ENCODE measurements around the gene ORC5.

GRCh38 chr7:104137511-104137910 is 70.3 kb downstream of the ORC5 start:
- TF ChIP-seq FOS (IDR thresholded peaks at IDR 0.05; ENCODE audit: borderline replicate concordance, extremely low read depth, insufficient read length) = no peak
- no peak for TF ChIP-seq E2F8 (IDR thresholded peaks at IDR 0.05; ENCODE audit: low read depth, partially characterized antibody)
- TF ChIP-seq EZH2 (IDR thresholded peaks at IDR 0.05; ENCODE audit: borderline replicate concordance, control insufficient read depth, low read depth, low read length) = no peak
- TF ChIP-seq BHLHE40 (IDR thresholded peaks at IDR 0.05; ENCODE audit: borderline replicate concordance in 1 of 2, low read depth in 2 of 2, low read length in 1 of 2) = no peak
- TF ChIP-seq, protein P1, sequence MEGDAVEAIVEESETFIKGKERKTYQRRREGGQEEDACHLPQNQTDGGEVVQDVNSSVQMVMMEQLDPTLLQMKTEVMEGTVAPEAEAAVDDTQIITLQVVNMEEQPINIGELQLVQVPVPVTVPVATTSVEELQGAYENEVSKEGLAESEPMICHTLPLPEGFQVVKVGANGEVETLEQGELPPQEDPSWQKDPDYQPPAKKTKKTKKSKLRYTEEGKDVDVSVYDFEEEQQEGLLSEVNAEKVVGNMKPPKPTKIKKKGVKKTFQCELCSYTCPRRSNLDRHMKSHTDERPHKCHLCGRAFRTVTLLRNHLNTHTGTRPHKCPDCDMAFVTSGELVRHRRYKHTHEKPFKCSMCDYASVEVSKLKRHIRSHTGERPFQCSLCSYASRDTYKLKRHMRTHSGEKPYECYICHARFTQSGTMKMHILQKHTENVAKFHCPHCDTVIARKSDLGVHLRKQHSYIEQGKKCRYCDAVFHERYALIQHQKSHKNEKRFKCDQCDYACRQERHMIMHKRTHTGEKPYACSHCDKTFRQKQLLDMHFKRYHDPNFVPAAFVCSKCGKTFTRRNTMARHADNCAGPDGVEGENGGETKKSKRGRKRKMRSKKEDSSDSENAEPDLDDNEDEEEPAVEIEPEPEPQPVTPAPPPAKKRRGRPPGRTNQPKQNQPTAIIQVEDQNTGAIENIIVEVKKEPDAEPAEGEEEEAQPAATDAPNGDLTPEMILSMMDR (IDR thresholded peaks at IDR 0.05 in 2 of 3, conservative IDR thresholded peaks at IDR 0.05 in 1 of 3; ENCODE audit: control insufficient read depth in 2 of 3, extremely low read depth in 1 of 3, insufficient read depth in 1 of 3, low read depth in 3 of 3, low read length in 3 of 3) = no peak
- no peak for TF ChIP-seq KAT2A (conservative IDR thresholded peaks at IDR 0.05; ENCODE audit: control insufficient read depth, low read depth, low read length)
- no peak for TF ChIP-seq HCFC1 (IDR thresholded peaks at IDR 0.05; ENCODE audit: low read length)
- no peak for TF ChIP-seq RAD21 (IDR thresholded peaks at IDR 0.05; ENCODE audit: insufficient read depth, low read depth, low read length)
- TF ChIP-seq POLR2AphosphoS5 (IDR thresholded peaks at IDR 0.05; ENCODE audit: low read length) = no peak
- TF ChIP-seq FOXM1 (IDR thresholded peaks at IDR 0.05; ENCODE audit: low read depth, low read length) = no peak
- TF ChIP-seq, protein P2, sequence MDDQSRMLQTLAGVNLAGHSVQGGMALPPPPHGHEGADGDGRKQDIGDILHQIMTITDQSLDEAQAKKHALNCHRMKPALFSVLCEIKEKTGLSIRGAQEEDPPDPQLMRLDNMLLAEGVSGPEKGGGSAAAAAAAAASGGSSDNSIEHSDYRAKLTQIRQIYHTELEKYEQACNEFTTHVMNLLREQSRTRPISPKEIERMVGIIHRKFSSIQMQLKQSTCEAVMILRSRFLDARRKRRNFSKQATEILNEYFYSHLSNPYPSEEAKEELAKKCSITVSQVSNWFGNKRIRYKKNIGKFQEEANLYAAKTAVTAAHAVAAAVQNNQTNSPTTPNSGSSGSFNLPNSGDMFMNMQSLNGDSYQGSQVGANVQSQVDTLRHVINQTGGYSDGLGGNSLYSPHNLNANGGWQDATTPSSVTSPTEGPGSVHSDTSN (IDR thresholded peaks at IDR 0.05; ENCODE audit: insufficient replicate concordance, low read depth, low read length) = no peak
- no peak for TF ChIP-seq ZSCAN29 (IDR thresholded peaks at IDR 0.05)
- no peak for TF ChIP-seq EP300 (IDR thresholded peaks at IDR 0.05; ENCODE audit: borderline replicate concordance in 1 of 2, control insufficient read depth in 1 of 2, low read depth in 2 of 2, low read length in 2 of 2)
